WI38 (cell line): ENCODE data around the gene GATA5.

Experiments
- H3K4me3 ChIP-seq: 2 replicates; pipeline ENCODE4 v1.5.1; 2011; ENCODE audit warnings: low read depth, mild to moderate bottlenecking, control low read depth, low read length
- CTCF ChIP-seq: IDR thresholded peaks from 2 replicates; pipeline ENCODE4 v1.5.1; 2012; ENCODE audit warnings: low read depth, mild to moderate bottlenecking, control low read depth, low read length

Gene GATA5

DNA sequence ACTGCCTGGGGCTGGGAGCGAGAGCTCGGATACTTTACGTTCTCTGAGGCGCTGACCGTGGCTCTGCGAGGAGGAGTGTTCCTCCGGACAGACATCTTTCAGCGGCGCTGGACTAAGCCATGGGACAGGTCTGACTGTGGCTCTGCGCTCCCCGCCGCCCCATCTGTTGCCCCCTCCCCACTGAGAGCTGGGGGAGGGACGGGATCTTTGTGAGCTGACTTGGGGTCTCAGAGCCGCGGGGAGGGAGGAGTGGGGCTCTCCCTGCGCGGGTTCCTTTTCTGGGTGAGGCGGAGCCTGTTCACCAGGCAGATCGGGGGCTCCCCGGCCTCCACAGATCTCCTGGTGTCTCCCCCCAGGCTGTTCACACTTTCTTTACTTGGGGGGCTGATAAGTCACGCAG lies 11.3 kb upstream of the GATA5 start:
- H3K4me3 ChIP-seq: no peak overlapping the region
- no peak for TF ChIP-seq CTCF

- no peak overlapping the region for H3K4me3 ChIP-seq
- TF ChIP-seq CTCF: no peak
Observed at GRCh38 chr20:62486484-62486883, 10.7 kb upstream of the GATA5 start.

GRCh38 chr20:62485701-62486089 lies 9.9 kb upstream of the GATA5 start:
- TF ChIP-seq CTCF: no peak
- no peak overlapping the region for H3K4me3 ChIP-seq

DNA sequence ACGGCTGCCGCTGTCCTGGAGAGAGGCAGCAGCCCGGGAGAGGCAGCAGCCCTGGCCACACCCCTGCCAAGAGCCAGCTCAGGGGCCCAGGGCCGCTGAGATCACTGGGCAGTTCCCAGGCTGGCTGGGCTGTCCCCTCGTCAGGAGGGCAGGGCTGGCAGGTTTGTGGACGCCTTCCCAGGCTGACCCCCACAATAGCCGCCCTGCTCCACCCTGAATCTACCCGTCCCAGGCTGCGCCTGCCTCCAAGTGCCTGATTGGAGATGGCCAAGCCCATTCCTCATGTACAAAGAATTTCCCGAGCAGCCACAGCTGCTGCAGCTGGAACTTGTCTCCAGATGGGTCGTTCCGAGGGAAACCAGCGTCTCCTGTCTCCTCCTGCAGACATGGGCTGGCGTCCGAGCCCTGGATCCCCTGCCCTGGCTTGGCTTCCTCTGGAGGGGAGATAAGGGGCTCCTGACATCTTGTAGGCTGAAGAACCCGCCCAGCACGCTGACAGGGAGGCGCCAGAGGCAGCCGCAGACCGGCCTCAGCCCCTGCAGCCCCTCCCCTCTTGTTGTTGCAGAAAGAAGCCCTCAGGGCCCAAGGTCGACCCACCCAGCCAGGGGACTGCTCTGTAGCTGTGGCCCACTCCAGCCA lies 9.4 kb upstream of the GATA5 start:
- no peak overlapping the region for H3K4me3 ChIP-seq

GRCh38 chr20:62484478-62484877 lies 8.7 kb upstream of the GATA5 start:
- no peak overlapping the region for H3K4me3 ChIP-seq
- TF ChIP-seq CTCF: no peak

More for the DNA sequence above, 9.4 kb upstream of the GATA5 start:
- TF ChIP-seq CTCF: no peak

GRCh38 chr20:62483613-62484458 lies 8.0 kb upstream of the GATA5 start:
- no peak overlapping the region for H3K4me3 ChIP-seq
- TF ChIP-seq CTCF: no peak

GRCh38 chr20:62482974-62483373 lies 7.2 kb upstream of the GATA5 start:
- no peak overlapping the region for H3K4me3 ChIP-seq
- no peak for TF ChIP-seq CTCF
